GM23338 (cell line): ENCODE data around the gene B3GNT9. TPM values are rescaled to one million over a fixed set of nuclear protein-coding genes. Genes with fewer than 3 reads are reported as not detected.

Experiments
- CREB1 ChIP-seq: fragments of 250-450 bp; sonication (Bioruptor Pico); IDR thresholded peaks from 2 replicates; pipeline ENCODE4 v1.5.0; 2020; ENCODE audit warnings: low read depth, mild to moderate bottlenecking, moderate library complexity
- CTCF ChIP-seq, 2 experiments: fragments of 200-600 bp in 1 of 2; sonication (generic) in 1 of 2; conservative IDR thresholded peaks; 2 replicates each; pipeline versions ENCODE4 v1.5.1 to v1.6.1; 2016 to 2017; ENCODE audit warnings: antibody characterized with exemption in 2 of 2, low read depth in 2 of 2, mild to moderate bottlenecking in 2 of 2, moderate library complexity in 1 of 2
- ETS1 ChIP-seq: IDR thresholded peaks from 2 replicates; pipeline ENCODE4 v1.6.1; 2016; ENCODE audit warnings: antibody characterized with exemption
- EZH2 ChIP-seq: fragments of 200-600 bp; sonication (generic); IDR thresholded peaks from one replicate; pipeline ENCODE4 v1.8.0; 2017; ENCODE audit warnings: antibody characterized with exemption, mild to moderate bottlenecking, low read depth; ENCODE audit not compliant: unreplicated experiment
- EZH2phosphoT487 ChIP-seq: fragments of 200-600 bp; sonication (generic); IDR thresholded peaks from one replicate; pipeline ENCODE4 v1.8.1; 2018; ENCODE audit warnings: antibody characterized with exemption; ENCODE audit not compliant: unreplicated experiment
- REST ChIP-seq: IDR thresholded peaks from one replicate; pipeline ENCODE4 v1.6.1; 2018; ENCODE audit warnings: antibody characterized with exemption; ENCODE audit not compliant: unreplicated experiment
- STAT1 ChIP-seq: IDR thresholded peaks from one replicate; pipeline ENCODE4 v1.6.1; 2016; ENCODE audit warnings: antibody characterized with exemption; ENCODE audit not compliant: unreplicated experiment
- ZNF114 ChIP-seq: fragments of 250-450 bp; sonication (Bioruptor Pico); IDR thresholded peaks from 2 replicates; pipeline ENCODE4 v1.5.0; 2020; ENCODE audit warnings: mild to moderate bottlenecking, moderate library complexity
- ZNF331 ChIP-seq: fragments of 250-450 bp; sonication (Bioruptor Pico); IDR thresholded peaks from 2 replicates; pipeline ENCODE4 v1.5.0; 2020; ENCODE audit warnings: low read depth, mild to moderate bottlenecking, moderate library complexity
- ZNF462 ChIP-seq: fragments of 250-450 bp; sonication (Bioruptor Pico); IDR thresholded peaks from 2 replicates; pipeline ENCODE4 v1.5.0; 2020; ENCODE audit warnings: mild to moderate bottlenecking, moderate library complexity
- polyA plus RNA-seq: library from polyadenylated mRNA; unstranded; fragments of >200 nt; fragmentation: Nextera tagmentation; extraction: Ambion mirVana; gene quantifications from 2 replicates; pipeline ENCODE4 v1.2.1, GENCODE V29; 2016
- total RNA-seq: library from RNA; depleted of rRNA; stranded (reverse); fragments of >200 nt; shearing (Covaris generic); gene quantifications from 2 replicates; pipeline ENCODE4 v1.2.3, GENCODE V29; 2014

The B3GNT9 gene
- total and polyA plus RNA-seq, 2 experiments from 2014 or later = 0.99 to 7.0 TPM

- TF ChIP-seq ZNF462 (CRISPR knock-in tag) (no peak), STAT1 (no peak), EZH2phosphoT487 (no peak), ETS1 (no peak), REST (no peak), ZNF114 (no peak), CTCF (conservative IDR thresholded peaks at IDR 0.05; ENCODE audit: low read depth in 2 of 2) (no peak), EZH2 (no peak), CREB1 (CRISPR knock-in tag) (no peak), ZNF331 (CRISPR knock-in tag) (no peak)
Observed at GRCh38 chr16:67196881-67197280, 46.1 kb upstream of the B3GNT9 start (continued).
